GM12878 (cell line): ENCODE data around the gene CLPTM1L. TPM values are rescaled to one million over a fixed set of nuclear protein-coding genes. Genes with fewer than 3 reads are reported as not detected.
A peak's percentile ranks its signal among the peaks of the same experiment; 100 is the strongest.

Experiments
- ASH2L ChIP-seq: fragments of 300-600, 200-600 bp; sonication (generic); IDR thresholded peaks from 2 replicates; pipeline ENCODE4 v1.6.1; 2017; ENCODE audit warnings: low read depth, mild to moderate bottlenecking, borderline replicate concordance
- ATF3 ChIP-seq: IDR thresholded peaks from 2 replicates; pipeline ENCODE4 v1.6.1; 2011; ENCODE audit warnings: low read depth, mild to moderate bottlenecking, low read length, moderate library complexity, borderline replicate concordance; ENCODE audit errors: extremely low read depth
- BHLHE40 ChIP-seq, 2 experiments: fragments of 450-650 bp in 1 of 2; IDR thresholded peaks; 2 replicates each; pipeline ENCODE4 v1.6.1; 2011 to 2017; ENCODE audit warnings: low read depth in 2 of 2, borderline replicate concordance in 1 of 2, improper control_type of control experiment in 1 of 2, low read length in 1 of 2, mild to moderate bottlenecking in 1 of 2
- CBFB ChIP-seq: IDR thresholded peaks from 2 replicates; pipeline ENCODE4 v1.6.1; 2016; ENCODE audit warnings: antibody characterized with exemption, low read depth
- HCFC1 ChIP-seq: fragments of 150-350 bp; IDR thresholded peaks from 2 replicates; pipeline ENCODE4 v1.6.1; 2014; ENCODE audit warnings: low read length
- JUND ChIP-seq: IDR thresholded peaks from 2 replicates; pipeline ENCODE4 v1.6.1; 2012; ENCODE audit warnings: low read depth, mild to moderate bottlenecking, low read length, improper control_type of control experiment, moderate library complexity
- LARP7 ChIP-seq: fragments of 450-650 bp; IDR thresholded peaks from 2 replicates; pipeline ENCODE4 v1.6.1; 2017; ENCODE audit warnings: mild to moderate bottlenecking
- MTA3 ChIP-seq: IDR thresholded peaks from 2 replicates; pipeline ENCODE4 v1.6.1; 2012; ENCODE audit warnings: low read length, inconsistent platforms, borderline replicate concordance
- MYB ChIP-seq: fragments of 150-350 bp; IDR thresholded peaks from 2 replicates; pipeline ENCODE4 v1.6.1; 2014; ENCODE audit warnings: mild to moderate bottlenecking, low read depth, low read length, borderline replicate concordance
- NFXL1 ChIP-seq: fragments of 450-650 bp; IDR thresholded peaks from 2 replicates; pipeline ENCODE4 v1.6.1; 2017; ENCODE audit warnings: antibody characterized with exemption, mild to moderate bottlenecking, borderline replicate concordance
- NR2C1 ChIP-seq: fragments of 450-650 bp; IDR thresholded peaks from 2 replicates; pipeline ENCODE4 v1.6.1; 2017; ENCODE audit warnings: antibody characterized with exemption, mild to moderate bottlenecking, moderate library complexity
- NRF1 ChIP-seq: conservative IDR thresholded peaks from 2 replicates; pipeline ENCODE4 v1.6.1; 2011; ENCODE audit warnings: mild to moderate bottlenecking, low read depth, low read length, improper control_type of control experiment
- PML ChIP-seq: IDR thresholded peaks from 2 replicates; pipeline ENCODE4 v1.6.1; 2012; ENCODE audit warnings: low read length, inconsistent platforms
- POLR2A ChIP-seq: IDR thresholded peaks from 2 replicates; pipeline ENCODE4 v1.6.1; 2011; ENCODE audit warnings: low read depth, mild to moderate bottlenecking, low read length
- POLR2AphosphoS5 ChIP-seq: IDR thresholded peaks from 2 replicates; pipeline ENCODE4 v1.6.1; 2011; ENCODE audit warnings: mild to moderate bottlenecking, low read length, inconsistent platforms
- POU2F2 ChIP-seq: IDR thresholded peaks from 3 replicates; pipeline ENCODE4 v1.6.1; 2011; ENCODE audit warnings: low read depth, mild to moderate bottlenecking, low read length, borderline replicate concordance
- SREBF1 ChIP-seq: IDR thresholded peaks from 2 replicates; pipeline ENCODE4 v1.6.1; 2012; ENCODE audit warnings: mild to moderate bottlenecking, low read length
- SRF ChIP-seq, 2 experiments: IDR thresholded peaks; 2 replicates each; pipeline ENCODE4 v1.6.1; 2011; ENCODE audit warnings: low read depth in 2 of 2, low read length in 2 of 2, mild to moderate bottlenecking in 1 of 2, moderate library complexity in 1 of 2
- STAT1 ChIP-seq: fragments of 450-650 bp; conservative IDR thresholded peaks from 2 replicates; pipeline ENCODE4 v1.6.1; 2014; ENCODE audit warnings: antibody characterized with exemption, mild to moderate bottlenecking
- TCF3 ChIP-seq: IDR thresholded peaks from 2 replicates; pipeline ENCODE4 v1.6.1; 2012; ENCODE audit warnings: low read depth, mild to moderate bottlenecking, low read length, borderline replicate concordance; ENCODE audit not compliant: insufficient read depth
- ZNF217 ChIP-seq: fragments of 450-650 bp; IDR thresholded peaks from 2 replicates; pipeline ENCODE4 v1.6.1; 2017; ENCODE audit warnings: antibody characterized with exemption, mild to moderate bottlenecking
- ZNF622 ChIP-seq: fragments of 450-650 bp; IDR thresholded peaks from 2 replicates; pipeline ENCODE4 v1.6.1; 2017; ENCODE audit warnings: mild to moderate bottlenecking, inconsistent platforms
- ZZZ3 ChIP-seq: IDR thresholded peaks from 2 replicates; pipeline ENCODE4 v1.6.1; 2011; ENCODE audit warnings: low read depth; ENCODE audit not compliant: control insufficient read depth, insufficient read length
- polyA plus RNA-seq, 11 experiments: library from polyadenylated mRNA; depleted of rRNA in 4 of 11; unstranded in 6 of 11; stranded (reverse) in 5 of 11; fragments of >200 nt; fragmentation: Nextera tagmentation in 4 of 11; fragmentation: Illumina TruSeq in 1 of 11; extraction: Ambion mirVana in 4 of 11; extraction: Trizol in 1 of 11; gene quantifications; 1 replicate in 1 of 11; 2 replicates in 10 of 11; pipeline versions ENCODE4 v1.2.1 to v1.2.3, GENCODE V29; 2011 to 2016; ENCODE audit warnings: inconsistent platforms in 2 of 11, missing spikeins in 2 of 11, low read depth in 1 of 11
- total RNA-seq, 4 experiments: library from RNA; depleted of rRNA in 3 of 4; stranded (reverse); fragments of >200 nt in 3 of 4; fragmentation: Illumina TruSeq in 1 of 4; extraction: Trizol in 1 of 4; gene quantifications; 2 replicates each; pipeline versions ENCODE4 v1.2.1 to v1.2.3, GENCODE V29; 2013 to 2021
- TF ChIP-seq, protein P1 (sequence below): fragments of 450-650 bp; IDR thresholded peaks from 2 replicates; pipeline ENCODE4 v1.6.1; 2017; ENCODE audit warnings: mild to moderate bottlenecking

Gene CLPTM1L
- total and polyA plus RNA-seq, 10 of the 15 experiments (the other 5 are each of a cell fraction or from before 2014, with no cell fraction given), result 2.9 to 278 (median 135) TPM

DNA sequence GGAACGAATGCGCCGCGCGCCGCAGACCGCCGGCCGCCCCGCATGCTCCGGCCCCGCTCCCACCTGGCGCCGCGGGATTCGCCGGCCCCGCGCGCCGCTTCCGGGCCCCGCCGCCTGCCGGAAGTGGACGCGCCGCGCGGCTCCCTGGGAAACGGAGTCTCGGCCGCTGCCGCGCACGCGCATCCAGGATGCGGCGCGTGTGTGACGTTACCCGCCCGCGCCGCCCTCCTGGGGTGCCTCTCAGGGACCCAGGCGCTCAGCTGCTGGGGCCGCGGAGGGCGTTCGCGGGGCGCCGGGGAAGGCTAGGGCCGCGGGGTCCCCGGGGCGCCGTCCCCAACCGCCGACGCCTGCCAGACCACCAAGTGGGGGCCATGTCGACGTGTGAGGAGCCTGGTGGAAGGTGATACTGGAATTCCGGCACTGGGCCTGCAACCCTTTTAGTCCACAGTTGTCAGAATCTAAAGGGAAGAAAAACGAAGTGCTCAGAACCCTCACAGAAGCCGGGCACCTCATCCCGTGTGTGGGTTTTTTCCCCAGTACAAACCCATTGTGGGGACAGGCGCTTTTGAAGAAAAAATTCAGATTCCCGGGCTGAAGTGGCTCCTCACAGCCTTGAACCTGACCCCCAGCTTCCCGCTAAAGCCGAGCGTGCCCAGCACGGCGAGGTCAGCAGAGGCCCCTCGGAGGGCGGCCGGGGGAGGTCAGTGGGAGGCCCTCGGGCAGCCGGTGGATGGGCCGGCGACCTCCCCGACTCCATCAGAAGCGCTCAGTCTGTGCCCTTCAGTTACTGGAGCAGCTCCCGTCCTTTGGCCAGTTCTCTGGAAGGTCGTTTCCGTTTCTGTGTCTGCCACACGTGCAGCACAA, at the start of gene CLPTM1L (continued):
- peak; percentile 31; the same call in 1 of the 2 replicates for TF ChIP-seq PML
- peak; percentile 63; the same call in 1 of the 2 replicates for TF ChIP-seq LARP7
- TF ChIP-seq, protein P1, sequence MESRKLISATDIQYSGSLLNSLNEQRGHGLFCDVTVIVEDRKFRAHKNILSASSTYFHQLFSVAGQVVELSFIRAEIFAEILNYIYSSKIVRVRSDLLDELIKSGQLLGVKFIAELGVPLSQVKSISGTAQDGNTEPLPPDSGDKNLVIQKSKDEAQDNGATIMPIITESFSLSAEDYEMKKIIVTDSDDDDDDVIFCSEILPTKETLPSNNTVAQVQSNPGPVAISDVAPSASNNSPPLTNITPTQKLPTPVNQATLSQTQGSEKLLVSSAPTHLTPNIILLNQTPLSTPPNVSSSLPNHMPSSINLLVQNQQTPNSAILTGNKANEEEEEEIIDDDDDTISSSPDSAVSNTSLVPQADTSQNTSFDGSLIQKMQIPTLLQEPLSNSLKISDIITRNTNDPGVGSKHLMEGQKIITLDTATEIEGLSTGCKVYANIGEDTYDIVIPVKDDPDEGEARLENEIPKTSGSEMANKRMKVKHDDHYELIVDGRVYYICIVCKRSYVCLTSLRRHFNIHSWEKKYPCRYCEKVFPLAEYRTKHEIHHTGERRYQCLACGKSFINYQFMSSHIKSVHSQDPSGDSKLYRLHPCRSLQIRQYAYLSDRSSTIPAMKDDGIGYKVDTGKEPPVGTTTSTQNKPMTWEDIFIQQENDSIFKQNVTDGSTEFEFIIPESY, result no peak
- peak; percentile 68 for TF ChIP-seq NR2C1
- TF ChIP-seq ZNF622, result no peak
- TF ChIP-seq ATF3, result peak; percentile 96
- TF ChIP-seq NRF1, result peak; percentile 83
- TF ChIP-seq ZNF217, result no peak
- no peak for TF ChIP-seq POU2F2
- TF ChIP-seq STAT1, result 0 out of 2 replicates have a peak, but pooled peaks have one; percentile 46
- peak in 1 of 2 experiments; percentile 69; a peak in 2 of 4 replicates for TF ChIP-seq BHLHE40 (IDR thresholded peaks at IDR 0.05; ENCODE audit: borderline replicate concordance in 1 of 2, low read depth in 2 of 2, low read length in 1 of 2)
- no peak for TF ChIP-seq ZZZ3
- TF ChIP-seq POLR2AphosphoS5, result peak; percentile 69
- TF ChIP-seq MYB, result no peak
- TF ChIP-seq NFXL1, result 0 out of 2 replicates have a peak, but pooled peaks have one; percentile 9
- TF ChIP-seq HCFC1, result peak; percentile 93
- peak; percentile 87 for TF ChIP-seq POLR2A
- peak; percentile 58; the same call in 1 of the 2 replicates for TF ChIP-seq TCF3
- TF ChIP-seq SREBF1, result peak; percentile 36; the same call in 1 of the 2 replicates
- TF ChIP-seq JUND, result no peak
- no peak for TF ChIP-seq CBFB
- peak; percentile 46 to 93; a peak in 3 of 4 replicates for TF ChIP-seq SRF (IDR thresholded peaks at IDR 0.05; ENCODE audit: low read depth in 2 of 2, low read length in 2 of 2)
- no peak for TF ChIP-seq ASH2L
- no peak for TF ChIP-seq MTA3
